Smooth muscle cell (in vitro differentiated cells): ENCODE measurements around the gene SH3GLB2. TPM values are rescaled to one million over a fixed set of nuclear protein-coding genes. Genes with fewer than 3 reads are reported as not detected.
A peak's percentile ranks its signal among the peaks of the same experiment; 100 is the strongest.
"Not testable (repeated sequence)": the region's sequence is repeated elsewhere in the genome, so short reads cannot be mapped to it uniquely, and the experiment has no call there.

Source experiments
- DNase-seq: peaks from one replicate; lab custom pipeline; 2025; ENCODE audit not compliant: unreplicated experiment; lab: John Stamatoyannopoulos, UW
- H2AFZ ChIP-seq: fragments of 200-600 bp; sonication (generic); 2 replicates; pipeline ENCODE4 v1.6.0; 2016; ENCODE audit warnings: antibody characterized with exemption, low read depth, mild to moderate bottlenecking
- H3F3A ChIP-seq: fragments of 200-600 bp; sonication (generic); 2 replicates; pipeline ENCODE4 v1.6.0; 2017; ENCODE audit warnings: antibody characterized with exemption, low read depth
- H3K27ac ChIP-seq: fragments of 200-600 bp; sonication (generic); 2 replicates; pipeline ENCODE4 v1.5.1; 2016; ENCODE audit warnings: low read depth, mild to moderate bottlenecking
- H3K27me3 ChIP-seq: fragments of 200-600 bp; sonication (generic); 2 replicates; pipeline ENCODE4 v1.6.1; 2016; ENCODE audit warnings: low read depth, mild to moderate bottlenecking
- H3K36me3 ChIP-seq: fragments of 200-600 bp; sonication (generic); 2 replicates; pipeline ENCODE4 v1.5.1; 2016; ENCODE audit warnings: low read depth
- H3K4me1 ChIP-seq: fragments of 200-600 bp; sonication (generic); 2 replicates; pipeline ENCODE4 v1.5.1; 2016; ENCODE audit warnings: low read depth
- H3K4me2 ChIP-seq: fragments of 200-600 bp; sonication (generic); 2 replicates; pipeline ENCODE4 v1.6.0; 2016; ENCODE audit warnings: mild to moderate bottlenecking
- H3K4me3 ChIP-seq: fragments of 200-600 bp; sonication (generic); 2 replicates; pipeline ENCODE4 v1.5.1; 2016; ENCODE audit warnings: mild to moderate bottlenecking
- H3K79me2 ChIP-seq: fragments of 200-600 bp; sonication (generic); 2 replicates; pipeline ENCODE4 v1.6.0; 2016; ENCODE audit warnings: low read depth, mild to moderate bottlenecking
- H3K9ac ChIP-seq: fragments of 200-600 bp; sonication (generic); 2 replicates; pipeline ENCODE4 v1.6.0; 2016; ENCODE audit warnings: low read depth
- H3K9me3 ChIP-seq: fragments of 200-600 bp; sonication (generic); replicated peaks from 2 replicates; pipeline ENCODE4 v1.5.1; 2016; ENCODE audit warnings: low read depth
- H4K20me1 ChIP-seq: fragments of 200-600 bp; sonication (generic); 2 replicates; pipeline ENCODE4 v1.6.0; 2016; ENCODE audit warnings: low read depth
- WGBS: methylation state at CpG from one replicate; pipeline ENCODE4 v1.1.7; 2016; ENCODE audit warnings: low lambda C conversion rate; 5-methylcytosine and 5-hydroxymethylcytosine counted together
- polyA plus RNA-seq: library from polyadenylated mRNA; unstranded; fragments of >200 nt; fragmentation: Nextera tagmentation; extraction: Ambion mirVana; gene quantifications from 2 replicates; pipeline ENCODE4 v1.2.1, GENCODE V29; 2016
- total RNA-seq: library from RNA; depleted of rRNA; stranded (reverse); fragments of >200 nt; gene quantifications from 2 replicates; pipeline ENCODE4 v1.2.3, GENCODE V29; 2014
- TF ChIP-seq, protein P1 (sequence below): fragments of 200-600 bp; sonication (generic); IDR thresholded peaks from 2 replicates; pipeline ENCODE4 v1.5.1; 2017; ENCODE audit warnings: borderline replicate concordance, mild to moderate bottlenecking, antibody characterized with exemption; ENCODE audit not compliant: insufficient read depth, poor library complexity, severe bottlenecking

Gene SH3GLB2
- total and polyA plus RNA-seq, 2 experiments from 2014 or later, result 31.9 to 44.8 TPM

GRCh38 chr9:129006328-129007034, 21.6 kb downstream of the SH3GLB2 start:
- Histone ChIP-seq H3K27ac (no peak overlapping the region), H3F3A (no peaks in the 10 kb centered on the region), H3K4me2 (no peak overlapping the region), H3K9ac (no peak overlapping the region), H4K20me1 (peaks cover 3% of the 10 kb centered on the region), H3K4me3 (no peak overlapping the region), H3K27me3 (no peaks in the 10 kb centered on the region), H2AFZ (no peak overlapping the region), H3K36me3 (no peaks in the 10 kb centered on the region), H3K9me3 (no peaks in the 10 kb centered on the region), H3K79me2 (no peaks in the 10 kb centered on the region), H3K4me1 (no peaks in the 10 kb centered on the region)
- no peak for DNase-seq
- TF ChIP-seq, protein P1, sequence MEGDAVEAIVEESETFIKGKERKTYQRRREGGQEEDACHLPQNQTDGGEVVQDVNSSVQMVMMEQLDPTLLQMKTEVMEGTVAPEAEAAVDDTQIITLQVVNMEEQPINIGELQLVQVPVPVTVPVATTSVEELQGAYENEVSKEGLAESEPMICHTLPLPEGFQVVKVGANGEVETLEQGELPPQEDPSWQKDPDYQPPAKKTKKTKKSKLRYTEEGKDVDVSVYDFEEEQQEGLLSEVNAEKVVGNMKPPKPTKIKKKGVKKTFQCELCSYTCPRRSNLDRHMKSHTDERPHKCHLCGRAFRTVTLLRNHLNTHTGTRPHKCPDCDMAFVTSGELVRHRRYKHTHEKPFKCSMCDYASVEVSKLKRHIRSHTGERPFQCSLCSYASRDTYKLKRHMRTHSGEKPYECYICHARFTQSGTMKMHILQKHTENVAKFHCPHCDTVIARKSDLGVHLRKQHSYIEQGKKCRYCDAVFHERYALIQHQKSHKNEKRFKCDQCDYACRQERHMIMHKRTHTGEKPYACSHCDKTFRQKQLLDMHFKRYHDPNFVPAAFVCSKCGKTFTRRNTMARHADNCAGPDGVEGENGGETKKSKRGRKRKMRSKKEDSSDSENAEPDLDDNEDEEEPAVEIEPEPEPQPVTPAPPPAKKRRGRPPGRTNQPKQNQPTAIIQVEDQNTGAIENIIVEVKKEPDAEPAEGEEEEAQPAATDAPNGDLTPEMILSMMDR, result peak; percentile 69
- 58% methylated on average over 18 of the region's 21 CpGs for WGBS

DNA sequence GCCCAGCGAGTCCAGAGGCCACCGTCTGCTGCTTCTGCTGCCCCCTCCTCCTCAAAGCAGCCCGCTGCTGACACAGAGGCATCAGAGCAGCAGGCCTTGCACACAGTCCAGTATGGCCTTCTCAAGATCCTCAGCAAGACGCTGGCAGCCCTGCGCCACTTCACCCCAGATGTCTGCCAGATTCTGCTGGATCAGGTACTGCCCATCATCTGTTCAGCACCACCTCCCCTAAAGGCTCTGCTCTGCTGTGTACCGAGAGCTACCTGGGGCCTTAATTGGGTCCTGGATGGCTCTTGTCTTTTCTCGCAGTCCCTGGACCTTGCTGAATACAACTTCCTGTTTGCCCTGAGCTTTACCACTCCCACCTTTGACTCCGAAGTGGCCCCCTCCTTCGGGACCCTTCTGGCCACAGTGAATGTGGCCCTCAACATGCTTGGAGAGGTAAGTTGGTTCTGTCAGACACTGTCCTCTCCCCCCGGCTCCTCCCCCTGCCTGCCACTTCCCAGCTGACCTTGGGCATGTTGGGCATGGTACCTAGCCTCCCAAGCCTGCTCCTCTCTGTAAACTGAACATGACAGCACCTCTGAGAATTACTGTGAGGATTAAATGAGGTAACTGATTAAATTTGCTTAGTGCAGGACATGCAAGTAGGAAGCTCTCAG, 22.7 kb downstream of the SH3GLB2 start:
- Histone ChIP-seq H3K9me3 (no peaks in the 10 kb centered on the region), H4K20me1 (peaks cover 3% of the 10 kb centered on the region), H3K9ac (no peak overlapping the region), H3K4me3 (no peak overlapping the region), H3K27me3 (no peaks in the 10 kb centered on the region), H3F3A (no peaks in the 10 kb centered on the region), H3K36me3 (no peaks in the 10 kb centered on the region), H3K27ac (no peak overlapping the region), H2AFZ (no peak overlapping the region), H3K4me2 (no peak overlapping the region), H3K4me1 (no peaks in the 10 kb centered on the region), H3K79me2 (no peaks in the 10 kb centered on the region)
- WGBS, result 96% methylated on average over 10 of the region's 10 CpGs
- TF ChIP-seq, protein P1, result no peak
- no peak for DNase-seq

DNA sequence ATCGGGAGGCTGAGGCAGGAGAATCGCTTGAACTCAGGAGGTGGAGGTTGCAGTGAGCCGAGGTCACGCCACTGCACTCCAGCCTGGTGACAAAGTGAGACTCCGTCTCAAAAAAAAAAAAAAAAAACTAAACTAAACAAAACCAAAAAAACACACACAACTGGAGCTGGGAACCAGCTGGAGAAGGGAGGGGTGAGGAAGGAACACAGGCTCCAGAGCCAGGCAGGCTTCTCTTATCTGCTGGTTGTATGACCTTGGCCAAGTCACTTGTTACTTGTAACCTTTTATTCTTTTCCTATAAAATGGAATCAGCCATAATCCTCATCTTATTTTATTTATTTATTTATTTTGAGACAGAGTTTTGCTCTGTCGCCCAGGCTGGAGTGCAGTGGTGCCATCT, 24.0 kb downstream of the SH3GLB2 start:
- H2AFZ ChIP-seq, H3K9ac ChIP-seq, H3K4me2 ChIP-seq, H4K20me1 ChIP-seq, H3K79me2 ChIP-seq, H3F3A ChIP-seq, H3K36me3 ChIP-seq, H3K9me3 ChIP-seq, H3K4me3 ChIP-seq, DNase-seq, H3K27ac ChIP-seq, H3K4me1 ChIP-seq, H3K27me3 ChIP-seq: not testable (repeated sequence)
- 97% methylated on average over 5 of the region's 6 CpGs for WGBS

DNA sequence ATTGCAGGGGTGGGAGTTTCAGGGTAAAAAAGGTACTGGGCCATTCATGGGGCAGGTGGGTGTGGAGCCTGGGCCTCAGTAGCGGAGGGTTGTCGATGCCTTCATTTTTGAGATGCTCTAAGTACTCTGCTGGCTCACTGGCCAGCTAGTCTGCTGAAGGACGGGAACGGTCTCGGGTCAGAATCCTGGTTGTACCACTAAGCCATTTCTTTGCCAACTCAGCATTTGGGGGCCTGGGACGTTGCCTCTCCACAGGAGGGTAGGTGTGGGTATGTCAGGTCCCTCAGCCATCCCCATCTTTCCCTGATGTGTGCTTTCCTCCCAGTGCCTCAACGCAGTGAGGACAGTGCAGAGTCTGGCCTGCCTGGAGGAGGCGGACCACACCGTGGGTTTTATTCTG, 25.1 kb downstream of the SH3GLB2 start:
- H3F3A ChIP-seq, result no peaks in the 10 kb centered on the region
- H4K20me1 ChIP-seq, result peaks cover 3% of the 10 kb centered on the region
- no peaks in the 10 kb centered on the region for H3K4me1 ChIP-seq
- H3K4me3 ChIP-seq, result no peak overlapping the region
- no peak for DNase-seq
- no peaks in the 10 kb centered on the region for H3K79me2 ChIP-seq
- no peak overlapping the region for H3K9ac ChIP-seq
- H3K4me2 ChIP-seq, result no peak overlapping the region
- TF ChIP-seq, protein P1, result no peak
- no peak overlapping the region for H3K27ac ChIP-seq
- WGBS, result 98% methylated on average over 9 of the region's 9 CpGs
- no peak overlapping the region for H2AFZ ChIP-seq
- no peaks in the 10 kb centered on the region for H3K27me3 ChIP-seq
- H3K36me3 ChIP-seq, result no peaks in the 10 kb centered on the region
- H3K9me3 ChIP-seq, result no peaks in the 10 kb centered on the region
